HG03095 (cell line): ENCODE results near the gene TMEM179.

Experiments used
- ATAC-seq: cut with Tn5 transposase; IDR thresholded peaks from one replicate; pipeline ENCODE4 v1.9.1; 2021; ENCODE audit warnings: moderate library complexity; ENCODE audit not compliant: unreplicated experiment

TMEM179 gene

DNA sequence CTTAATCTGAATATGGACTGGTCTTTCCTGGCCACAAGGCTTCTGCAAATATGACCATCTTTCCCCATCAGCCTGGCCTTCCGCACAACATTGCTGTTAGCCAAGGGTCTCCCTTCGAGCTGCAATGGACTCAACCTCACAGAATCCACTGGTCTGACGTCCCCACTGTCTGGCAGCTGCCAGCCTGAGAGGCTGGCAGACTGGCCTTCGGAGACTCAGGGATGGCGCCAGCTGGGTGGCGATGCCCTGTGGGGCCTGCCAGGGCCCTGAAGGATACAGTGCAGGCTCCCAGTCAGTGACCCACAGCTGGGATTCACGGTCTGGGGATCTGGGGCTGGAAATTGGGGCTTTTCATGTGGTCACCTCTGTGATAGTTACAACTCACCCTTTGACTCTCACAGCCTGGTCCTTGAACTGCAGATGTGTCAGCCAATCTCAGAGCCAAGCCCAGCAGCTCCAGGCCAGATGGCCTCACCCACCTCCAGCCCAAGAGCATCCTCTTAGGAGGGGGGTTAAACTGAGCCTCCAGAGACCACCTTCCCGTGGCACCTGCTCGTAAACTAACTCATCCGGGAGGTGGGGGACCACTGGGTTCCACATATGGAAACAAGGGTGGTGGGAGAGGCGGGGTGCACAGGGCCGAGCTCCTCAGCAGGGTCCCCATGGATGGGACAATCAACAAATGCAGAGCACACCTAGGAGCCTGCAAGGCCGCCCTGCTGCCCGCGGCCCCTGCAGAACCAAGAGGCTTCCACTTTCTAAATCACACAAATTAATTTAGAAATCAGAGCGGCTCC, 46.1 kb downstream of the TMEM179 start:
- no peak for ATAC-seq

DNA sequence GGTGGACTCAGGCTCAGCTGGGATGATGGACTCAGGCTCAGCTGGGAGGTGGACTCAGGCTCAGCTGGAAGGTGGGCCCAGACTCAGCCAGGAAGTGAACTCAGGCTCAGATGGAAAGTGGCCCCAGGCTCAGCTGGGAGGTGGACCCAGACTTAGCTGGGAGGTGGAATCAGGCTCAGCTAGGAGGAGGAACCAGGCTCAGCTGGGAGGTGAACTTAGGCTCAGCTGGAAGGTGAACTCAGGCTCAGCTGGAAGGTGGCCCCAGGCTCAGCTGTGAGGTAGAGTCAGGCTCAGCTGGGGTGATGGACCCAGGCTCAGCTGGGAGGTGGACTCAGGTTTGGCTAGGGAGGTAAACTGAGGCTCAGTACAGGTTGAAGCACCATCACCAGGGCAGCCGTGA, 46.8 kb downstream of the TMEM179 start:
- no peak for ATAC-seq

DNA sequence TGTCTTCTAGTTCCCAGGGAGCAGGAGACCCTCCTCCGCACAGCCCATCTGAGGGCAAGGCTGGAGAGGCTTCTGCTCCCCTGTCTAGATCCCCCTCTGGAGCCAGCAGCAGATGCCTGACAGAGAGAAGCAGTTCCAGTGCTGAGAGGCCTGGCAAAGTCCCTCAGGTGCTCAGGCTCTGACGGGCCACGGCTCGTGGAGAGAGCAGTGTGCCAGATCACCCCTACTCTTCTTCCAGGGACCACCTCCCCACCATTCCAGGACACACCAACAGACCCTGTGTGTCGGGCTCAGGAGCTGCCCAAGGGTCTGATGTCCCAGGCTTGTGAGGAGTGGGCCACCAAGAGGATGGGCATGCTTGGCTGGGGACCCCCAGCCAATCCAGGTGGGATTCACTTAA, 47.5 kb downstream of the TMEM179 start:
- ATAC-seq, result no peak

DNA sequence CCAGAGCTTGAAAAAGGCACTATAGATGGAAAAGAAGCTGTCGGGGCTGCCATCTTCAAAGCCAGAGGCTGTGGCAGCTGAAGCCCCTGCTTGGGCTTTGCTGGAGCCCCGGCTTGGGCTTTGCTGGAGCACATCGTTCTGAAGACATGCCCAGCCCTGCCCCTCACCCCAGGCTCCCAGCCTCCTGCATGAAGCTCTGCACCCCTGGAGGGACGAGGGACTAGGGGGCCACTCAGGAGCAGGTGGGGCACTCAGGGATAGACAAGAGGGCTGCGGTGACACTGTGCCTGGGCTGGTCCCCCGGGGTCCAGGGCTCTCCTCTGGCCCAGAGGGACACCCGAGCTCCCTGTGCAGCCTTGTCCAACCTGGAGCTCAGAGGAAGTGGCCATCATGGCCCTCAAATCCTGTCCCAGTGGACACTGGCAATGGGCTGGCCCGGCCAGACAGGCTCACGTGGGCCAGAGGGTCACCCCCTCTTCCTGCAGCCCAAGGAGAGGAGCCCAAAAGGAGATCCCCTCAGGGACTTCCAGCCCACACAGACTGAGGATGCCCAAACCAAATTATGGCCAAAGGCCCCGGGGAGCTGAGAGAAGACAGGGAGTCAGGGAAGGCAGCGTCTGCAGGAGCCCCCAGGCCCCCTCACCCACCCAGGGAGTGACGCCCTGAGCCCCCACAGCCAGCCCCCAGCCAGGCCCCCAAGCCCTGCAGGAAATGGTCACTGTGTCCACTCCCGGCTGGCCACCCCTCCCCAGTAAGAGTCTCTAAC, 48.1 kb downstream of the TMEM179 start:
- ATAC-seq, result no peak

DNA sequence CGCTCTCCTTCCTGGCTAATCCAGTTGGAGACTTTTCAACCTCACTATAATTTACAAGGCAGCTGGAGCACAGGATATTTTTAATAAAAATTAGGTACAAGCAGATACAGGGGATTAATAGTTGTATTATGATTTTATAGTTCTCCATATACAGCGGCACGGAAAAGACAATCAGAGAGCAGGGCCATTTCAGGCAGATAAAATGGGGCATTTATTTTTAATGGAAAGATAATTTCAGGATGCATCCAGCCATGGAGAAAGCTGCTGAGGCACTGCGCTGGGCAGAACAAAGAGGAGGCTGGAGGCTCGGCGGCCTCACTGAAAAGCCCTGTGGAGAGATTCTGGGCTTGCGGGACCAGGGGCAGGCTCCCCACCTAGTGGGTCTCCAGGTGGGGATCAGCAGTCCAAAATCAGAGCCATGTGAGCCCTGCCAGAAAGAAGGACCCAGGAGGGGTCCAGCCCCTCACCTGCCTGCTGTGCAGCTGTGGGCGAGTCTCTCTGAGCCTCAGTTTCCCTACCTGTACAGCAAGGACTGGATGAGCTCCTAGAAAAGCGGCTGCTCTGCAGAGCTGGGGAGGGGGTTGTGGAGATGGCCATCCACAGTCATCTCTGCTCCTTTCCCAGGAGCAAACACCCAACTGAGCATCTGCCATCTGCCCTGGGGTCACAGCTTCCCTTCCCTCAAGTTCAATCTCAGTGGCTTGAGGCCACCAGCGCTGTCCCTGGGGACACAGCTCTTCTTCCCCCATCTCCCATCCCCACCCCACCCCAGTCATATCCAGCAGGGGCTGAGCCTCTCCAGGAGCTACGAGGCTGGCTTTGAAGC, 48.9 kb downstream of the TMEM179 start:
- ATAC-seq, result no peak

DNA sequence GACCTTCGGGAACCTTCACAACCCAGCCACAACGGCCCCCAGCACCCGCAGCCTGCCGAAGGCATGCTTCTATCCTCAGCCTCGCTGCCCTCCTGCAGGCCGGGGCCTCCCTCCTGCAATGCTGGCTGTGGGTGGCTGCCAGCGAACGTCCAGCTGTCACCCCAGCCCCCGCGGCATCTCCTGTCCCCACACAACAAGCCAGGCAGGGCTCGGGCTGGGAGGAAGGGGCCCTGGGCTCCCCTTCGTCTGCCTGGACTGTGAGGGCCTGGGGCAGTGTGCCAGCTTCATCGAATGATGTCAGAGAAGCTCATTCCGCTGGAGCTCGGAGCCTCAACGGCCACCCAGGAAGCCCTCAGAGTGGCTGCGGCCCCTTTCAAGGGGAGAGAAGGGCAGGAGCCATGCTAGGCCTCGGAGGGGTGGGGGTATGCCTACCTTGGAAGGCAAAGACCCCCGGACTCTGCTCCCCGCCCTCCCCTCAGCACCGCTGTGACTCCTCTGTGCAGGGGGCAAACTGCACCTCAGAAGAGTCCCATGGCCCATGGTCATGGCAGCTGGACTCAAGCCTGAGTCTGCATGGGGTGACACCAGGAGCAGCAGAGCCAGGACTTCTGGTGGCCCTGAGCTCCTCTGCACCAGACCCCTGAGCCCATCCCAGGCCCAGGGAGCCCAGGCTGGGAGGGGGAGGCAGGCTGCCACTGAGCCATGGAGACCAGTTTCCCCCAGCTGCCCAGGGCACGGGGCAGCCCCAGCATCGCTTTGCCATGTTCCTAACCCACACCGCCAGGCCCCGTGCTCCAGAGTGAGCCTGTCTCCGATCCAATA, 49.8 kb downstream of the TMEM179 start:
- ATAC-seq, result no peak

DNA sequence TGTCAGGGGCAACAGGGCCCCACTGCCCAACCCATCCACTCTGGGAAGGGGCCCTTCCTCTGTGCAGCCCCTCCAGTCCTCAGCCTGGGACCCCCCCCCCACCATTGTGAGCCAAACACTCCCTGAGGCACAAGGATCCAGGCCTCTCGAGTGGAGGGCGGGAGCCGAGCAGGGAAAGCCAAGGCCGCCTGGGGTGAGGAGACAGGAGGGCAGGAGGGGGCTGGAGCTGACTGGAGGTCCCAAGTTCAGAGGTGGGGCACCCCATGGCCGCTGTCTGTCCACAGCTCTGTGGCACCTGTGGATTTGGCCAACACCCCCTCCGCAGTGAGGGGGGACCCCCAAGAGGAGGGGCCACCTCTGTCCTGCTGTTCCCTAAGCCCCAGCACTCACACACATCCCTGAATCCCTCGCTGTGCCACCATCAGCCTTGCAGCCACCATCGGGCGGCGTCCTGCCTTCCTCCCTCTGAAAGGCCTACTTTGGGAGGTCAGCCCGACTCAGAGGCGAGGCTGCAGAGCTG, 50.4 kb downstream of the TMEM179 start:
- no peak for ATAC-seq

DNA sequence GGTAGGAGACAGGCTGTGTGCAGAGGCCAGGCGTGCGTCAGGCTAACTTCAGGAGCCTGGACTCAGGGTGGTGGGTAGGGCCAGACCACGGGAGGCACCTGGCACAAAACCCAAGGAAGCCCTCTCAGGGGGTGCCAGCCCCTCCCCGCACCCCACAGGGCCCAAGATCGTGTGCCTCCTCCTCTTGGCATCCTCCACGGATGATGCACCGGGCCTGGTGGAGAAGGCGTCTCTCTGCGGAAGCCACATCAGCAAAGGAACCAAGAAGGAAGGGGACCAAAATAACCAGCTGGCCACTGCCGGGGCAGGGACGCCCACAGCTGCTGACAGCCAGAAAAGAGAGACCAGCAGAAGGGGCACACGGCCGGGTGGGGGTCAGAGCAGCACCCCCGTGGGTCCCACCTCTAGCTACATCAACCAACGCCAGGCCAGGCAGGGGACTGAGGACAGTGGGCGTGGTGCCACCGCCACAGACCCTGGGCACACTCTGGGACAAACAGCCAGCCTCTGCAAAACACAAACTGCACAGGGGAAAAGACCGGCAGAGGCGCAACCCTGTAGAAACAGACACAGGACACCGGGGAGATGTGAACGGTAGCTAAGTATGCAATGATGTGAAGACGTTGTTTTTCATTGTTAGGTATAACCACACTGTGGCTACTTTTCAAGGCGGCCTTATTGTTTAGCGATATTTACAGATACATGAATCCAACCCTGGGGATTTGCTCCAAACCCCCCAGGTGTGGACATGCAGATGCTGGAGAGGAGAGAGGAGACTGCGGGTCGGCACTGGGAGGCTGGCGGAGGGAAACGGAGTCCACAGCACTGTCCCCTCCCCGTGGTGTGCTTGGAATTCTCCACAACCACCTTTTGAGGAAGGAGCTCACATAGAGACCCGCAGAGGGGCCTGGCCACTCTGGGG, 51.1 kb downstream of the TMEM179 start:
- ATAC-seq, result no peak

DNA sequence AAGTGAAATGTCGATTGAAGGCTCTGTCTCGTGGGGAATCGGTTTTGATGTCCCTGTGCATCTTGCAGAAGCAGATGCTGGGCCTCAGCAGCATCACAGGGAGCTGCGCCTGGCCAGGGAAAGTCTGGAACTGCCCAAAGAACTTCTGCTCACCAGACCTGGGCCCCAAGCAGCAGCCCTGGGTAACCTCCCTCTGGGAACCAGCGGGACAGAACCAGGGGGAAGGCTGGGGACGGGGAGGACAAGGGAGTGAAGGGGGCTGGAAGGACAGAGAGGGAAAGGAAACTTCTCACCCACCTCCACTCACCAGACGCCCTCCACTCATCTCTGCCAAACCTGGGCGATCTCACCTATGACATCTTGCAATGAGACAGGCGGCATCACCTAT, 51.8 kb downstream of the TMEM179 start:
- ATAC-seq, result no peak

DNA sequence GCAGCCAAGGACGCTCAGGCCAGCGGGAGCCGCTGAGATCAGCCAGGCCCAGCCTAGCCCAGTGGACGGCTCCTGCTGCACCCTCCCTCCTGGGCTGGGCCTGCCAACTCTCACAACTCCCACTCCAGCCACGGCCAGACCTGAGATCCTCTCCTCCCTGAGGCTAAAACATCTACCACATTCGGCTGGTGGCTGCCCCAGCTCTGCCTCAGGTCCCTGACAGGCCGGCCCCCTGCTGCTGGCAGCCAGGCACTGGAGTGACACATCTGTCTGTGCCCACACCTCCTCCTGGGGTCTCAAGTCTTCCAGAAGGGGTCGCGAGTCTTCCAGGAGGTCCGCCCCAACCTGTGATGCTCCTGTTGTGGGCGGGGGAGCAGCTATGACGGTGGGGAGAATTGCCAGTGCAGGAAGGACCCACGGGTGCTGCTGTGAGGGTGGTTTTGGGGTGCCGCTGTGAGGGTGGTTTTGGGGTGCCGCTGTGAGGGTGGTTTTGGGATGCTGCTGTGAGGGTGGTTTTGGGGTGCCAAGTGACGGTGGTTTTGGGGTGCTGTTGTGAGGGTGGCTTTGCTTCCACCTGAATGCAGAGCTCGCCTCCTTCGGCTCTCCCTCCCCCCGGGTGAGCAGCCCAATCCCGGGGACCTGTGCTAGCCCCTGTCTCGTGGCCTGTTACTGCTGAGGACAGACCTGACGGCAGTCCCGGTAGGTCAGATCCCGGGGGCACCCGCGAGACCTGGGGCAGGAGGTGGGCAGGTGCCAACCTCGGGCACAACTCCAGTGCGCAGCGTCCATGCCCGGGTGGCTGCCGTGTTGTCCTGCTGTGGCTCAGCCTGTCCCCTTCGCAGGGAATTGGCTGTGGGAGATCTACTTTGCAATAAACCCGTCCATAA, 52.5 kb downstream of the TMEM179 start:
- ATAC-seq, result no peak

DNA sequence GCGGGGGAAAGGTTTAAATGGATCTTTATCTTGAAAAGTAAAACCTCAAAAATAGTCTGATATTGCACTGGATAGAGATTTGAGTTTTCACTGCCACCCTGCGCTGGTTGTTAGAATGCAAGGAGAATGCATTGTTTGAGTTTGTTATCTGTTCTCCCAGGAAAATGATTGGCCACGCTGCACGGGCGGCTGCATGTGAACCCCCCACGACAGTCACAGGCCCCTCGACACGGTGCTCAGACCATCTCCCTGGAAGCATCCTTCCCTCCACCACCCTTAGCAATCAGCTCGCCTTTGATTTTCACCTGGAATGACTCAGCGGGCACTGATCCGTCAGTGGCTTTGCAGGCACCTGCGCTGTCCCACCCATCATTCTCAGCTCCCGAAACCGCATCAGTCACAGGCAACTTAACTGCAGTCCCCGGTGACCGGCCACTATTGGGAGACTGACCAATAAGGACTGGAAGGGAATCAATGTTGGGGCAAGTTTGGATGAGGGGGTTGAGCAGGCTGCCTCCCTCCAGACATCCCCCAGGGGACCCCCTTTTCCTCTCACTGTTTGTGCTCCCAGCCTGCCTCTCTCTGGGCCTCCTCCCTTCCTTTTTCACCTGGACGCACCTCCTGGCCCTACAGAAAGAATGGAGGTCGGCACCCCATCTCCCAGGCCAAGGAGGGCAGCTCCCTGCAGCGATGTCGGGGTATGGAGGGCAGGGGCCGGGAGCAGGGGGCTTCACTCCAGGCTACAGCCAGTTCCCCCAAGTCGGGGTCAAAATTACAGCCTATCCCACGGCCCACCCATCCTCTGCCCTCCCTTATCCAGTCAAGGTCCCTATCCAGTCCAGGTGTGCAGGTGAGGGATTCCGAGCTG, 53.5 kb downstream of the TMEM179 start:
- ATAC-seq, result no peak

DNA sequence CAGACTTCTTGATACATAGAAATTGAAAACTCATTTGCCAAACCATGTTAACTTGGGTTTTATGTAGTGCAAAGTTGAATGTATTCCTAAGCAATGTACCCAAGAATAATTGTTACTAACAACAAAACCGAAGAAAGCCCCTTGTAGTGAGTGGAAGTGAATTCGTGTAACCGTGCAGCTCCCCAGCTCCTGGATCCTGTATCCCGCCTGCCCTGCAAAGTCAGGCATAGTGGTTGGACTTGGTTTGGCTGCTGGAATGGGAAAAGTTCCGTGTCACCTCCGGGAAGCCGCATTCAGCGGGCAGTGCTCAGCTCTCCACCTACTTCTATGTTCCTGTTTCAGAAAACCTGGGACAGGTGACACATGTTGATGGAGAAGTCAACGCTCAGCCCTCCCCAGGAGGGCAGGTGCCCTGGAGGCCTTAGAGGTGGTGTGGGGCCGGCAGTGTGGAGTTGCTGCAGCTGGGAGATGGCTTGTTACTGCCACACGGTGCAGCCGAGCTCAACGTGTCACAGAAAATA, 54.2 kb downstream of the TMEM179 start:
- no peak for ATAC-seq

DNA sequence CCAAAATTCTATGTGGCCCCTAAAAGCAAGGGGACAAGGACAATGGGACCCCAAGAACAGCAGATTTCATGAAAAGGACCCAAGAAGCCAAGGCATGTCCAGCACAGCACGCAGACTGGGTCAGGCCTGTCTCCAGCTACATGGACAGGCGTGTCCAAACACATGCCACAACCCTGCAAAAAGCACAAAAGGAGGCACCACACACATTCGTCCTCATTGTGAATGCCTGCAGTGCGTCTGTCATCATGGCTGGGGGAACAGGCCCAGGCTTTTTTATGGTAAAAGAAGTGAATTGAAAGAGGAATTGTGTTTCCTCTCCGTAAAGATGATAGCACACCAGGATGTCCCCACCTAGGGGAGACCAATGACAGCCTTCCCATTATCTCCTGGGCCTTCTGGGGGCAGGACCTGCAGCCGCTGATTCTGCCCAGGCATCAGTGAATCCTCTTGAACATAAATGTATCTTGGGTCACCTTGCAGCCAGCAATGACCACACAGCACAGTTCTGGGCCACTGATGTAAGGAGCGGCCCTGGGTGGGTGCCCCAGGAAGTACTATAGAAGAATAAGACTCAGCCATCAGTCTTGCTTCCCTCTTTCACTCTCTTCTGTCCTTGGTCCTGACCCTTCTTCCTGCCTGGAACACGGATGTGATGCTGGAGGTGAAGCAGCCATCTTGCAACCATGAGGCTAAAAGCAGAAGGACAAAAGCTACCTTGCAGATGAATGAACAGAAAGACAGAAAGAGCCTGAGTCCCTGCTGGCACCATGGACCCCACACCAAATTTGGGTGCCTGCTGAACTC, 54.8 kb downstream of the TMEM179 start:
- no peak for ATAC-seq

DNA sequence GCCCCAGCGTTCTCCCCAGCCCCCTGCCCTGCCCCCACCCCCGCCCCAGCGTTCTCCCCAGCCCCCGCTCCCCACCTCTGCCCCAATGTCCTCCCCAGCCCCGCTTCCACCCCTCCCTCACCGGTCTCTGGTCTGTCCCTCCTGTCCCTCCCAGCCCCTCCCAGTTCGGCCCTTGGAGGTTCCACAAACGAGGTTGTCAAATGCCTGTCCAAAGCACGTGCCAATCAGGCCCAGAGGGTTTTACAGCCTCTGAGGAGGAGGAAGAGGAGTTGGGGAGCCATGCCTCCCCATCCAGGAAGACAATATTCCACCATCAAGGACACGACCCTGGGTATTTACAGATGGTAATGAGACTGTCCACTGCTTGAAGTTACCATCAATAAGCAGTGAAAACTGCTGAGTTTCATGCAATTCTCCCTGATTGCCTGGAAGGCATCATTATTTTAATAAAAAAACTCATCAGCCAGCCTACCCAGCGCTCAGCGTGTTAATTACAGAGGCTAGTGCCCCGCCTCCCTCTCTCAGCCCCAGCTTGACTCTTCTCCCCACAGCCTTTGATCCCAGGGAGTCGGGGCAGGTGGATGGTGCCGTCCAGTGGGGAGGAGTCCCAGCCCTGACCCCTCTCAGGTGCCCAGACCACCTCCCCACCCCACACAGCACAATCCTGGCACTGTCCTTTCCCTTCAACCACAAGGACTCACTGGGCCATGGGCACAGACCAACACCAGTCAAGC, 55.6 kb downstream of the TMEM179 start:
- ATAC-seq, result no peak

DNA sequence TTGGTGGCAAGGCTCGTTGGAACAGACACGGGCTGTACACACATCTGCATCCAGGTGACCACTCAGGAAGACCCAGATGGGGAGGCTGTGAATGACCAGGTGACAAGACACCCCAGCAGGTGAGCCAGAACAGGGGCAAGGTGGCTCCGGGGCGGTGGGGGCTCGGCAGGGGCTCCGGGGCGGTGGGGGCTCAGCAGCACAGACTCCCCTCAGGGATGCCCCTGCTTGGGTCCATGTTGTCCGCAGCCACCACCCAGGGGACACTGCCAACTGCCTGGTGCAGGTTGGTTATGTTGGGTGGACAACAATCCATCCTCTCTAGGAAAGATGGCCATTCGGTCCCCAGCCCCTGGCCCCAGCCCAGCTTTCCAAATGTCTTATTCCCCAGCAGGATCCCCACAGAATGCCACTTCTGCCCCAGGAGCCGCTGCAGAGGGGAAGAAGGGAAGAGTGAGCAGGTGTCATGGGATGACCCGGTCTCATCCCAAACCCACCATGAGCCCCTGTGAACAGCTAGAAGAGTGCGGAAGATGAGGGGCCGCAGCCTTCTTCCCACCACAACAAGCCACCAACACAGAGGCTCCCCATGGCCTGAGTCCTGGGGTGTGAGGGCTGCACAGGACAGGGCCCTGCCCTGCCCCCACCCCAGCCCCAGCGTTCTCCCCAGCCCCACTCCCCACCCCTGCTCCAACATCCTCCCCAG, 56.4 kb downstream of the TMEM179 start:
- no peak for ATAC-seq
